Epithelial cell of proximal tubule (primary cell): Measurements from ENCODE around the gene ATG9B. TPM values are rescaled to one million over a fixed set of nuclear protein-coding genes. Genes with fewer than 3 reads are reported as not detected.
"Not testable (repeated sequence)": the region's sequence is repeated elsewhere in the genome, so short reads cannot be mapped to it uniquely, and the experiment has no call there.

Source experiments
- DNase-seq: peaks from one replicate; pipeline ENCODE4 v3.0.0-alpha.2; 2011; ENCODE audit warnings: low read depth
- H3K4me3 ChIP-seq: 2 replicates; pipeline ENCODE4 v1.5.1; 2011; ENCODE audit warnings: low read depth, mild to moderate bottlenecking, low read length
- CTCF ChIP-seq: conservative IDR thresholded peaks from 2 replicates; pipeline ENCODE4 v1.5.1; 2012; ENCODE audit warnings: low read depth, mild to moderate bottlenecking, low read length
- total RNA-seq: library from RNA; depleted of rRNA; stranded (reverse); fragments of >200 nt; gene quantifications from 2 replicates; pipeline ENCODE4 v1.2.3, GENCODE V29; 2015

The ATG9B gene
- total RNA-seq, 1 donor from 2014 or later: 1.1 TPM

GRCh38 chr7:151045967-151046366 lies 21.7 kb upstream of the ATG9B start:
- no peak for DNase-seq
- no peak for TF ChIP-seq CTCF

GRCh38 chr7:151045262-151045661 lies 21.0 kb upstream of the ATG9B start:
- no peak for TF ChIP-seq CTCF
- no peak for DNase-seq
- no peak overlapping the region for H3K4me3 ChIP-seq

More at GRCh38 chr7:151045967-151046366, 21.7 kb upstream of the ATG9B start:
- no peak overlapping the region for H3K4me3 ChIP-seq

GRCh38 chr7:151043959-151044358 lies 19.7 kb upstream of the ATG9B start:
- no peak overlapping the region for H3K4me3 ChIP-seq
- no peak for TF ChIP-seq CTCF

GRCh38 chr7:151043449-151043848 lies 19.2 kb upstream of the ATG9B start:
- not testable (repeated sequence) for DNase-seq, H3K4me3 ChIP-seq

More at GRCh38 chr7:151043959-151044358, 19.7 kb upstream of the ATG9B start:
- no peak for DNase-seq

- TF ChIP-seq CTCF: no peak
- H3K4me3 ChIP-seq: no peak overlapping the region
- DNase-seq: no peak
Measured at GRCh38 chr7:151040616-151041375, 16.5 kb upstream of the ATG9B start.

- no peak overlapping the region for H3K4me3 ChIP-seq
- TF ChIP-seq CTCF: no peak
- DNase-seq: no peak
Measured at GRCh38 chr7:151039850-151040548, 15.7 kb upstream of the ATG9B start.

GRCh38 chr7:151038951-151039849 lies 14.9 kb upstream of the ATG9B start:
- DNase-seq: no peak
- no peak overlapping the region for H3K4me3 ChIP-seq
- TF ChIP-seq CTCF: no peak
